DND-41 (cell line): Measurements from ENCODE around the gene PRSS3.

Experiments used
- CTCF ChIP-seq: IDR thresholded peaks from 2 replicates; pipeline ENCODE4 v1.5.1; 2012; ENCODE audit warnings: borderline replicate concordance, low read length, moderate library complexity, mild to moderate bottlenecking; ENCODE audit not compliant: poor library complexity, severe bottlenecking; ENCODE audit errors: extremely low read depth
- EZH2 ChIP-seq: IDR thresholded peaks from 3 replicates; pipeline ENCODE4 v1.6.1; 2012; ENCODE audit warnings: borderline replicate concordance, low read depth, mild to moderate bottlenecking, moderate library complexity, low read length, inconsistent platforms; ENCODE audit not compliant: severe bottlenecking

DNA sequence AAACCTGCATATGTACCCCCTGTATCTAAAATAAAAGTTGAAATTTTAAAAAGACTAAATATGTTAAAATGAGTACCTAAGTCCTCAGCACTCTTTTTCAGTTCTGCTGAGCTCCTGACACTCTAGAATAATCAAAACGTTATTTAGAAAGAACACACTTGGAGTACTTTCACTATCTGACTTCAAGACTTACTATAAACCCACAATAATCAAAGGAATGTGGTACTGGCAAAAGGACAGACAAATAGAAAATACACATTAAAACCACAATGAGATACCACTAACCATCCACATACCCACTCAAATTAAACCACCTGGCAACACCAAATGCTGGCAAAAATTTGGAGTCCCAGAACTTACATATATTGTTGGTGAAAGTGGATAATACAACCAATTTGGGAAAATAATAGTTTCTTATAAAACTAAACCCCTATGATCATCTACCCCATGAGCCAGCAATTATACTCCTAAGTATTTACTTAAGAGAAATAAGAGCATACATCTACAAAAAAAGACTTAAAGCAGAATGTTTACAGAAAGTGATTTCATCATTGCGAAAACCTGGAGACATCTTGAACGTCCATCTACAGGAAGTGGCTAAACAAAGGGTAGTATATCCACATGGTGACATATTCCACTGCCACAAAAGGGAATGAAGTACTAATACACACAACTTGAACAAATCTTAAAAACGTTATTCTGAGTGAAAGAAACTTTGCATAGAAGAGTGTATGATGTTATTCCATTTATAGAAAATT, 12.8 kb upstream of the PRSS3 start:
- no peak for TF ChIP-seq CTCF
- no peak for TF ChIP-seq EZH2
